H1 (cell line): ENCODE results near the gene SLC43A3. TPM values are rescaled to one million over a fixed set of nuclear protein-coding genes. Genes with fewer than 3 reads are reported as not detected.

Source experiments
- CHD1 ChIP-seq: IDR thresholded peaks from 2 replicates; pipeline ENCODE4 v1.6.1; 2012; ENCODE audit warnings: low read depth, low read length, improper control_type of control experiment
- SIX5 ChIP-seq: IDR thresholded peaks from 2 replicates; pipeline ENCODE4 v1.6.1; 2011; ENCODE audit warnings: mild to moderate bottlenecking, low read depth, low read length
- TAF7 ChIP-seq: optimal IDR thresholded peaks from 2 replicates; pipeline ENCODE3; 2011; ENCODE audit warnings: low read depth, mild to moderate bottlenecking, inconsistent platforms, low read length, moderate library complexity, borderline replicate concordance
- polyA plus RNA-seq, 7 experiments: library from polyadenylated mRNA; depleted of rRNA in 3 of 7; stranded (reverse) in 5 of 7; unstranded in 2 of 7; fragments of >200 nt in 5 of 7; fragments of 200-250 nt in 2 of 7; gene quantifications; 1 replicate in 5 of 7; 2 replicates in 1 of 7; 4 replicates in 1 of 7; pipeline versions ENCODE4 v1.2.1 to v1.2.3, GENCODE V29; 2011 to 2013; ENCODE audit warnings: missing spikeins in 2 of 7, mixed read lengths in 2 of 7
- total RNA-seq: library from RNA; stranded (reverse); fragmentation: NEBNext Ultra II Directional; extraction: Animal tissue kit (Norgen Biotek cat#: 25700); gene quantifications from 2 replicates; pipeline ENCODE4 v1.2.1, GENCODE V29; 2021

Gene SLC43A3
- total and polyA plus RNA-seq, 2 of the 8 experiments (the other 6 are each of a cell fraction or from before 2014, with no cell fraction given): 31.8 to 67.8 TPM

GRCh38 chr11:57364851-57365660, 61.9 kb downstream of the SLC43A3 start (continued):
- TF ChIP-seq CHD1 (no peak), SIX5 (no peak), TAF7 (no peak)
